Activated naive CD4-positive, alpha-beta T cell treated with anti-CD3 and anti-CD28 coated beads, Interleukin-2, amount 50 U/mL, for 72 hours (primary cell): ENCODE results near the gene GID4. TPM values are rescaled to one million over a fixed set of nuclear protein-coding genes. Genes with fewer than 3 reads are reported as not detected.
A peak's percentile ranks its signal among the peaks of the same experiment; 100 is the strongest.

ENCODE experiments used
- ATAC-seq, 2 donors: fragments of 150-1000 bp; cut with Tn5 transposase; 2 replicates each; pipeline ENCODE4 v1.10.0; 2021; ENCODE audit warnings: mild to moderate bottlenecking in 2 of 2, moderate library complexity in 2 of 2
- DNase-seq, 2 donors: peaks; one replicate each; pipeline ENCODE4 v3.0.0; 2021 to 2022; ENCODE audit warnings: low spot score in 2 of 2
- H3K27ac Mint-ChIP-seq, 2 donors: one replicate each; pipeline ENCODE4 v1.8.0; 2022; ENCODE audit warnings: mild to moderate bottlenecking in 2 of 2, mixed read lengths in 2 of 2
- H3K36me3 Mint-ChIP-seq, 2 donors: one replicate each; pipeline ENCODE4 v1.8.0; 2022; ENCODE audit warnings: mixed read lengths in 2 of 2
- H3K9me3 Mint-ChIP-seq, 2 donors: one replicate each; pipeline ENCODE4 v1.8.0; 2022; ENCODE audit warnings: mixed read lengths in 2 of 2
- total RNA-seq, 2 donors: library from RNA; stranded (reverse); gene quantifications; one replicate each; pipeline ENCODE4 v1.2.3, GENCODE V29; 2022

The GID4 gene
- total RNA-seq, 2 donors from 2014 or later = 5.8 to 8.1 TPM

- Mint-ChIP-seq H3K27ac (no peak overlapping the region), H3K9me3 (no peaks in the 10 kb centered on the region), H3K36me3 (peaks cover 5% of the 10 kb centered on the region in 2 donors)
- DNase-seq (peak in 1 of 2 donors; percentile 58), ATAC-seq (peak; percentile 76 to 81)
Observed at GRCh38 chr17:18033442-18034099, 5.6 kb upstream of the GID4 start.

DNA sequence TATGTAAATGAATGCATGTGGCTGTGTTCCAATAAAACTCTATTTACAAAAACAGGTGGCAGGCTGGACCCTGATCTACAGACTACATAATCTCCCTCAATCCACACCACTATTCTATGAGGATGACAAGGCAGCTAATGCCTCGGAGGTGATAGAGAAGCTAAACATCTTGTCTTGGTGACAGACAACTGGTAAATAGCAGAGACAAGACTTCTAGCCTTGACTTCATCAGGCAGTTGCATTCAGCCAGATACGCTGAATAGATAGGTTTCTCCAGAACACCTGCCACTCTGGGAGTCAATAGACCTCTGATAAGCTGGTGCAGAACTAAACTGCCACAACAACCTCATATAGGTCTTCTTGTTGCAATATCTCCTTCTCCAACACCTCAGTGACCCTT is 3.5 kb upstream of the GID4 start:
- H3K36me3 Mint-ChIP-seq = peaks cover 20 to 22% of the 10 kb centered on the region in 2 donors
- ATAC-seq = no peak
- no peaks in the 10 kb centered on the region for H3K9me3 Mint-ChIP-seq
- no peak overlapping the region for H3K27ac Mint-ChIP-seq
- no peak for DNase-seq

- Mint-ChIP-seq H3K36me3 (peaks cover 21 to 24% of the 10 kb centered on the region in 2 donors), H3K9me3 (no peaks in the 10 kb centered on the region), H3K27ac (peak overlapping the region; percentile 93 to 97)
- ATAC-seq (no peak), DNase-seq (no peak)
Observed at GRCh38 chr17:18037486-18037885, 1.7 kb upstream of the GID4 start.

GRCh38 chr17:18038149-18038850 is 908 bp upstream of the GID4 start:
- Mint-ChIP-seq H3K9me3 (no peaks in the 10 kb centered on the region), H3K36me3 (peaks cover 21 to 24% of the 10 kb centered on the region in 2 donors), H3K27ac (peak overlapping the region; percentile 93 to 97)
- peak; percentile 24 to 54 for ATAC-seq
- DNase-seq = peak in 1 of 2 donors; percentile 33

DNA sequence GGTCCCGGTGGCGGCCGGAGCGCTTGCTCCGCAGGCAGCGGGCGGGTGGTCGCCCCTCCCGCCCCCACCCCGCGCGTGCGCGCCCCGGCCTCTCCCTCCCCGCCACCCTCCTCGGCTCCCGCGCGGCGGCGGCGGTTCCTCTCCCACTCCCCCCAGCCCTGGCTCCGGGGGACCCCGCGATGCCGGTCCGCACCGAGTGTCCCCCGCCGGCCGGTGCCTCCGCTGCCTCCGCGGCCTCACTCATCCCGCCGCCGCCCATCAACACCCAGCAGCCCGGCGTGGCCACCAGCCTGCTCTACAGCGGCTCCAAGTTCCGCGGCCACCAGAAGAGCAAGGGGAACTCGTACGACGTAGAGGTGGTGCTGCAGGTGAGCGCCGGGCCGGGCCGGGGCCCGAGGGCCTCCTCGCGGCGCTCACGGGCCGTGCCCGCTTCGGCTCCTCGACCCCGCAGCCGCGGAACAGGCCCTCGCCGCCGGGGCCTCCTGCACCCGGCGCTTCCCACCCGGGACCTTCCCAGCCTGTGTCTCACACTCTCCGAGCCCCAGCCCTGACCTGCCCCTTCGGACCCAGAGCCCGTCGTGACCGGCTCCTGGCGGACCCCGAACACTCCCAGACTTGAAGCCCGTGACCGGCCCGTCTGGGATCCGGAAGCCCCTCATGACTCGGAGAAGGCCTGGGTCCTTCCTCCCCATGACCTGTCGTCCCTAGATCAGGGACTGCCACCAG is 490 bp downstream of the GID4 start:
- ATAC-seq (peak; percentile 28 to 47), DNase-seq (peak in 1 of 2 donors; percentile 64)
- Mint-ChIP-seq H3K9me3 (no peaks in the 10 kb centered on the region), H3K36me3 (peaks cover 21 to 24% of the 10 kb centered on the region in 2 donors), H3K27ac (peak overlapping the region; percentile 93 to 94)

DNA sequence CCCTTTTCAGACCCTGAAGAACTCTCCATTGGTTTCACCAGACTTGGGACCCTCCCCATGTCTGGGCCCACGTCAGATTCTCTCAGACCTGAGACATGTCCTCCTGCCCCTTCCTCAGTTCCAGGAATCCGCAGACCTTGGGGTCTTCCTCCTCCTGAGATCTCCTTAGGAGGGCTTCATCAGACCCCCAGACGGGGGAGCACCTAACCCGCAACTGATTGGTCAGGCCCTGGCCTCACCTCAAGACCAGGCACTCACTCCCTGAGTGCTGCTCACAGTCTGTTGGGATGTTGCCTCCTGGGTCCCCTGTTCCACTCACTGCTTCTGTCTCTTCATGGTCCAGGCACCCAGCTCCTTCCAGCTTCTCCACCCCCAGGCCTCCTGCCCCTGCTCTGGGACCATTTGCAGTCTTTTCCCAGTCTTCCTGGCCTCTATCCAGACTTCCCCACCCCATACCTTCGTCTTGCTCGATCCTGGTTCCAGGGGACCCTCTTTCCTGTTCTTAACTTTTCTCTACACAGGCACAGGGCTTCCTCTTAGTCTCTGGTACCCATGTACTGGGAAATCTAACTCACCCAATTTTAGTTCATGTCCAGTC is 1.2 kb downstream of the GID4 start:
- Mint-ChIP-seq H3K9me3 (no peaks in the 10 kb centered on the region), H3K27ac (peak overlapping the region; percentile 93 to 94), H3K36me3 (peaks cover 21 to 24% of the 10 kb centered on the region in 2 donors)
- ATAC-seq (no peak), DNase-seq (no peak)

DNA sequence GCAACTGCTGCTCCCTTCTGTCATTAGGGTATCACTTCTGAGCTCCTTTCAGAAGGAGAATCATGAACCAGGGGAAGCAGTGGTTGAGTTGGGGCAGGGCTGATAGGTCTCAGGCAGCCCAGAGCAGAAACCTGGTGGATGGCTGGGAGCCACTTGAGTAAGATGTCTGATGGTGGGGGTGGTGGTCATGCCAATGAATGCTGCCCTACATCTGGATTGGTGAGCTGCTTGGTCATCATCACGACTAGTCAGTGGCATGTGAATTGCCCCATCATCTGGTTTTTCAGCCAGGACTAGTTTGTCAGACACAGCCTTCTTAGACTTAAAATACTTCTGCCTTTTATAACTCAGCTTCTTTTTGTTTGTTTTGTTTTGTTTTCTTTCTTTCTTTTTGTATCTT is 2.6 kb downstream of the GID4 start:
- ATAC-seq (no peak), DNase-seq (no peak)
- Mint-ChIP-seq H3K27ac (no peak overlapping the region), H3K36me3 (peaks cover 21 to 24% of the 10 kb centered on the region in 2 donors), H3K9me3 (no peaks in the 10 kb centered on the region)

- ATAC-seq (no peak), DNase-seq (no peak)
- no peaks in the 10 kb centered on the region for H3K9me3 Mint-ChIP-seq
- H3K27ac Mint-ChIP-seq = no peak overlapping the region
- peaks cover 16 to 21% of the 10 kb centered on the region in 2 donors for H3K36me3 Mint-ChIP-seq
Observed at GRCh38 chr17:18042983-18043382, 3.8 kb downstream of the GID4 start.

DNA sequence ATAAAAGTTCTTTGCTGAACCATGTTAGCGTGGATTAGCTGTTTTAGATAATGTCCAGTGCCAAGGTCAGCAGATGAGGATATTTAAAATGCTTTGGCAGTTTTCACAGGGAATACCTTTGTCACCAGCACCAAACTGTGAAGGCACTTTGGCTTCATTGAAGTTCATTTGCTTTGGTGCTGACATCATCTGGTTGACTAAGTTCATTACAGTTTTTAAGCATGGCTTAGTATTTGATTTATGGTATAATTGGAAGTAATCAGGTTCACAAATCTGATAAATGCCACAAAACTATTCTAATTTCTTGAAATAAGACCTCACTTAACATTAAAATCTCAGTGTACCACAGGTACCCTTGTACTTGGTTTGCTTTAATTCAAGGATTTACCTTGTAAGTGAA is 4.3 kb downstream of the GID4 start:
- Mint-ChIP-seq H3K36me3 (peaks cover 16 to 19% of the 10 kb centered on the region in 2 donors), H3K27ac (no peak overlapping the region), H3K9me3 (no peaks in the 10 kb centered on the region)
- no peak for DNase-seq
- ATAC-seq = no peak

GRCh38 chr17:18044609-18045008 is 5.4 kb downstream of the GID4 start:
- H3K9me3 Mint-ChIP-seq = no peaks in the 10 kb centered on the region
- DNase-seq (no peak), ATAC-seq (no peak)
- peaks cover 9 to 10% of the 10 kb centered on the region in 2 donors for H3K36me3 Mint-ChIP-seq
- no peak overlapping the region for H3K27ac Mint-ChIP-seq

DNA sequence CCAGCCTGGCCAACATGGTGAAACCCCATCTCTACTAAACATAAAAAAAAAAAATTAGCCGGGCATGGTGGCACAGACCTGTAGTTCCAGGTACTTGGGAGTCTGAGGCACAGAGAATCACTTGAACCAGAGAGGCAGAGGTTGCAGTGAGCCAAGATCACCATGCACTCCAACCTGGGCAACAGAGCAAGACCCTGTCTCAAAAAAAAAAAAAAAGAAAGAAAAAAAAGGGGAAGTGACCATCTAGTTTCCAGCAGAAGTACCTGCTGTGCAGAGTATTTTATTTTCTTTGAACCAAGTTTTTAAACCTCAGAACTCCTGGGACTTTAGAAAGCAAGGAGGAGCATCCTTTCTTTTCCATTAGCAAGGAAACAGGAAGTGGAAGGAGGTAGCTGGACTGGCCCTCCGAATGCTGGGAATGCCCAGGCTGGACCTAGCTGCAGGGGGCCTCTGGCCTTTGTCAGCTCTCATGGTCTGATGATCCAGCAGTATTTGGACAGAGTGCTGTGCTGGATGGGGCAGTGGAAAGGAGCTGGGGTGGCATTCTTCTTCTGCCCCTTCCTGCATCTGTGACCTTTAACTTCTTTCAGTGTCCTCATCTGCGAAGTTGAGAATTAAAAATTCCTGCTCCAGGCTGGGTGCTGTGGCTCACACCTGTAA is 6.6 kb downstream of the GID4 start:
- H3K36me3 Mint-ChIP-seq = peaks cover 0 to under 1% of the 10 kb centered on the region in 2 donors
- ATAC-seq (no peak), DNase-seq (no peak)
- H3K9me3 Mint-ChIP-seq = no peaks in the 10 kb centered on the region
- peak overlapping the region in 1 of 2 donors; percentile 72 for H3K27ac Mint-ChIP-seq

DNA sequence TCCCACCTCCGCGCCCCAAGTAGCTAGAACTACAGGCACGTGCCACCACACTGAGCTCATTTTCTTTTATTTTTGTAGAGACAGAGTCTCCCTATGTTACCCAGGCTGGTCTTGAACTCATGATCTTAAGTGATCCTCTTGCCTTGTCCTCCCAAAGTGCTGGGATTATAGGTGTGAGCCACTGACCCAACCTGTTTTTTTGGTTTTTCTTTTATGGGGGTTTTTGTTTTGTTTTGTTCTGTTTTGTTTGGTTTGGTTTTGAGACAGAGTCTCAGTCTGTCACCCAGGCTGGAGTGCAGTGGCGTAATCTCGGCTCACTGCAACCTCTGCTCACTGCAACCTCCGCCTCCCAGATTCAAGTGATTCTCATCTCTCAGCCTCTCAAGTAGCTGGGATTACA is 16.4 kb downstream of the GID4 start:
- H3K36me3 Mint-ChIP-seq = peaks cover 4 to 13% of the 10 kb centered on the region in 2 donors
- no peak for ATAC-seq
- H3K27ac Mint-ChIP-seq = peak overlapping the region in 1 of 2 donors; percentile 57
- no peaks in the 10 kb centered on the region for H3K9me3 Mint-ChIP-seq
- DNase-seq = no peak

DNA sequence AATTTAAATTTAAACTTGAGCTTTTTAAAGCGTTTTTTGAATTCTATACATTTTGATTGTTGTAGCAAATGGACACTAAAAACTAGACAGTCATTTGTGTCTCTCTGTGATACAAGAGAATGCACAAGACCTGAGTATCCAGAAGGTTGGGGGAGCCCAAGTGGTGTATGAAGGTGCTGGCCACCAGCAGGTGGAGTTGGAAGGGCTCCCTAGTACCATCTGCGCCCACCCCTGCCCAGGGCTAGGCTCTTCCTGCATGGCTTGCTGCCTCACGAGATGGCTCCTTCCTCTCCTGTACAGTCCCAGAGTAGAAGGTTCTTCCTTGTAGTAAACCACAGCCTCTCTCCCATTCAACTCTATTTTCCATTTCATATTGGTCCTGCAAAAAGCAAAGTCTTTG is 17.0 kb downstream of the GID4 start:
- DNase-seq (no peak), ATAC-seq (no peak)
- no peak overlapping the region for H3K27ac Mint-ChIP-seq
- no peaks in the 10 kb centered on the region for H3K9me3 Mint-ChIP-seq
- H3K36me3 Mint-ChIP-seq = peaks cover 4 to 13% of the 10 kb centered on the region in 2 donors

GRCh38 chr17:18059283-18059682 is 20.1 kb downstream of the GID4 start:
- peaks cover 4 to 13% of the 10 kb centered on the region in 2 donors for H3K36me3 Mint-ChIP-seq
- H3K27ac Mint-ChIP-seq = peak overlapping the region in 1 of 2 donors; percentile 36
- no peaks in the 10 kb centered on the region for H3K9me3 Mint-ChIP-seq
- no peak for ATAC-seq
- no peak for DNase-seq

DNA sequence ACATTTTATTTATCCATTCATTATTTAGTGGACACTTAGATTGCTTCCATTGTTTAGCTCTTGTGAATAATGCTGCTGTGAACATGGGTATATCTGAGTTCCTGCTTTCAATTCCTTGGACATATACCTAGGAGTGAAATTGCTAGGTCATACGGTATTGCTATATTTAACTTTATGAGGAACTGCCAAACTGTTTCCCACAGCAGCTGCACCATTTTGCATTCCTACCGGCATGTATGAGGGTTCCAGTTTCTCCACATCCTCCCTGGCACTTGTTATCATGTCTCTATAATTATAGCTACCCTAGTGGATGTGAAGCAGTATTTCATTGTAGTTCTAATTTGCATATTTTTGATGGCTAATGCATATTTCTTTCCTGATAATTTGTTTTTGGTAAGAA is 24.8 kb downstream of the GID4 start:
- Mint-ChIP-seq H3K9me3 (no peaks in the 10 kb centered on the region), H3K36me3 (peaks cover 0 to 4% of the 10 kb centered on the region in 2 donors), H3K27ac (no peak overlapping the region)
- no peak for DNase-seq
- ATAC-seq = no peak

DNA sequence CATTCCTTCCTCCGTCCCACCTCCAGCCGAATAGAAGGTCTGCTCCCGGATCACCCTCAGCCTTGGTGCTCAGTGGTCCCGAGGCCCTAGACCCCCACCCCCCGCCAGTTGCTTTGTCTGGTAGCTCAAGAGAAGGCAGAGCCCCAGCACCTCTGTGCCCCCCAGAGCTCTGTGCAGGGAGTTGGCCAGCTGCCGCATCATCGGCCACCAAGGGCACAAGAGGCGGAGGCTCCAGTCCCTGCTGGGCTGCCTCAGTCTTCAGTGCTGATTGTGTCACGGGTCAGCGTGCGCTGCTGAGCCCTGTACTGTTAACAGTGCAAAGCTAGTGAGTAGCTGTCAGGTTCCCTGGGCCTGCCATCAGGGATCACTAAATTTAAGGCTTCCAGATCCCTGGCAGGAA is 26.3 kb downstream of the GID4 start:
- no peak for ATAC-seq
- Mint-ChIP-seq H3K9me3 (no peaks in the 10 kb centered on the region), H3K36me3 (no peaks in the 10 kb centered on the region), H3K27ac (no peak overlapping the region)
- no peak for DNase-seq
